GM21423 (cell line): ENCODE results near the gene ELOVL6.
A peak's percentile ranks its signal among the peaks of the same experiment; 100 is the strongest.
"Not testable (repeated sequence)": the region's sequence is repeated elsewhere in the genome, so short reads cannot be mapped to it uniquely, and the experiment has no call there.

Experiments
- ATAC-seq: cut with Tn5 transposase; IDR thresholded peaks from one replicate; pipeline ENCODE4 v1.9.1; 2021; ENCODE audit warnings: mild to moderate bottlenecking, moderate library complexity; ENCODE audit not compliant: unreplicated experiment

The ELOVL6 gene

GRCh38 chr4:110197529-110198042 lies 829 bp downstream of the ELOVL6 start:
- ATAC-seq, result no peak

DNA sequence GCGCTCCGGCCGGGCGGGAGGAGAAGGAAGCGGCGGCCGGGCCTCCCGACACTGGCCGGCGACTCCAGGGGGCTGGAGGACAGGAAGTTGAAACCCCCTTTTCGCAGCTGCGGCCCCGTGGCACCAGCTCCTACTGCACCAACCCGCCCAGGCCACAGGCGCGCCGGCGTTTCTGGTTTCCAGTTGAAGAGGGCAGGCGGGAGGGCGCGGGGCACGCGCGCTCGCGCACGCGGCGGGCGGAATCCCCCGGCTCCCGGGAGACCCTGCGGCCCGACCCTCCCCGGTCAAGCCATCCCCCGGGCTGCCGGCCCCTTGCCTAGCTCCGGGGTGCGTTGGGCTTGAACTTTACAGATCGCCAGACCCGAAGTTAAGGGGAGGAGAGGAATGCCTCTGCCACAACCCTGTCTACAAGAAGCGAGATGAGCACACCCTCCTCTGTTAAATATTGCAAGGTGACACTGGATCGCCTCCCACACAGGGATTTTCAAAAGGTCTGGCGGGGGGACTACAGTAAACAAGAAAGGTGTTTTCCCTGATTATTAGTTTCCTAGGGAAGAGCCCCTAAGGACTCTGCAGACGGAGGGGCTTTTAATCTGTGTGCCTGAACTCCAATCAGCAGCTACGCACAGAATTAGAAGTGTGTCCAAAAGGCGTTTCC lies 1.4 kb downstream of the ELOVL6 start:
- ATAC-seq, result peak; percentile 22

DNA sequence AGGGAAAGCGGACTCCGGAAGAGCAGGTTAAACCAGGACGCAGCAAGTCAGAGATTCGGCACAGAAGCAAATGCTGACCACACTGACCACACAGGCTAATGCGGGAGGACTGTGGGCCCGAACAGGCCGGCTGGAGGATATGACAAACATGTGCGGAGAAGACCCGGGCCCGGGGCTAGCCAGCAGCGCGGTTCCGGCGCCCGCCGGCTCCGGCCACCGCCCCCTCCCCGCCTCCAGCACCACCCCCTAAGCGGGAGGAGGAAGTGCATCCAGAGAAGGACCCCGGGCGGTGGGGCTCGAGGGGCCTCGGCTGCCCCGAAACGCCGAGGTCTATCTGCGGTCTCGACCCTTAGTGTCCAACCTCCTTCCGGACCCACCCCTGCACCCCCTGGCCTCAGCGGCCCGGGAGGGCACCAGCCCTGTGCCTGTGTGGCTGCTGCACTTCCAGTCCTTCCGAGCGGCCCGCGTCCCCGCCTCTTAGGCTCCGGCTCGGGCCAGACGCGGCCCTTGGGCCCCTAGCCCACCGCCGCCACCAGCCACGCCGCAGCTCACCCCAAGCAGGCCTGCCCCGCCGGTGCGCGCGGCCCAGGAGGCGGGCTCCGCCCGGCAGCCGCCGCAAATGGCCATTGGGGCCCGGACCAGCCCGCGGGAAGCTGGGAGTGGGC lies 2.1 kb downstream of the ELOVL6 start:
- ATAC-seq, result peak; percentile 23

GRCh38 chr4:110195561-110196205 lies 2.7 kb downstream of the ELOVL6 start:
- ATAC-seq, result peak; percentile 3

GRCh38 chr4:110193822-110194761 lies 4.3 kb downstream of the ELOVL6 start:
- ATAC-seq, result peak; percentile 77

GRCh38 chr4:110193287-110193686 lies 5.1 kb downstream of the ELOVL6 start:
- ATAC-seq, result not testable (repeated sequence)

DNA sequence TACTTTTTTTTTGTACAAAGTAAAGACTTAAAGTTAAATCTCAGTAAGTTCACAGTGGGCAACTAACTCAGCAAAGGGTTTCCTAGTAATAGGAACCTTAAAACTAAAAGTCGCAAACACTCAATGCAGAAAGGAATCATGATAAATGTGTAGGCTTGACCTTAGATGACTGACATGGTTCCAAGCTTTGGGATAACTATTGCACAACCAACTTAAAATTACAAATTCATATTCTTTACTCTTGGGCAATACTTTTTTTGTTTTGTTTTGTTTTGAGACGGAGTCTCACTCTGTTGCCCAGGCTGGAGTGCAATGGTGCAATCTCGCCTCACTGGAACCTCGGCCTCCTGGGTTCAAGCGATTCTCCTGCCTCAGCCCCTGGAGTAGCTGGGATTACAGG lies 8.2 kb downstream of the ELOVL6 start:
- no peak for ATAC-seq

- ATAC-seq, result peak; percentile 68
Measured at GRCh38 chr4:110188113-110188512, 10.3 kb downstream of the ELOVL6 start.

DNA sequence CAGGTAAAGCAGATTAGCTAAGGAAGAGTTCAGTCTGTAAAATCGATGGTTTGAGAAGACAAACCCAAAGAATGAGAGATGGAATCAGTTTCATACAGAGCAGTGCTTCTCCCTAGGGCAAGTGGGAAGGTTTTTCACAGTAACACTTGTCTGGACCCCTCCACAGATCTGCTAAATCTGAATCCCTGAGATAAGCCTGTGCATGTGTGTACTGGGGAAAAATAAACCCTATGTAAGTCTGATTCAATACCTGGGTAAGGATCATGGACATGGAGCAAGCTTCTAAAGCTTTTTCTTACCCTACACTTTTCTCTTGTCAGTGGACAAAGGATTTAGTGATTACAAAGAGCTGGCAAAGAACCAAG lies 13.6 kb downstream of the ELOVL6 start:
- no peak for ATAC-seq

- ATAC-seq, result no peak
Measured at GRCh38 chr4:110184140-110184790, 14.2 kb downstream of the ELOVL6 start.

DNA sequence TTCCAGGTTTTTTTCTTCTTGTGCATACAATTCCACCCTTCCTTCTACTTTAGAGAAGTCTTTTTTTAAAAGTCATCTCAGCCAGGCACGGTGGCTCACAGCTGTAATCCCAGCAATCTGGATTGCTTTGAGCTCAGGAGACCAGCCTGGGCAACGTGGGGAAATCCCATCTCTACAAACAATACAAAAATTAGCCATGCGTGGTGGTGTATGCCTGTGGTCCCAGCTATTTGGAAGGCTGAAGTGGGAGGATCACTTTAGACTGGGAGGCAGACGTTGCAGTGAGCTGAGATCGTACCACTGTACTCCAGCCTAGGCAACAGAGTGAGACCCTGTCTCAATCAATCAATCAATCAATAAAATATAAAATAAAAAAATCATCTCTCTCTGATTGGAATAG lies 14.8 kb downstream of the ELOVL6 start:
- no peak for ATAC-seq

DNA sequence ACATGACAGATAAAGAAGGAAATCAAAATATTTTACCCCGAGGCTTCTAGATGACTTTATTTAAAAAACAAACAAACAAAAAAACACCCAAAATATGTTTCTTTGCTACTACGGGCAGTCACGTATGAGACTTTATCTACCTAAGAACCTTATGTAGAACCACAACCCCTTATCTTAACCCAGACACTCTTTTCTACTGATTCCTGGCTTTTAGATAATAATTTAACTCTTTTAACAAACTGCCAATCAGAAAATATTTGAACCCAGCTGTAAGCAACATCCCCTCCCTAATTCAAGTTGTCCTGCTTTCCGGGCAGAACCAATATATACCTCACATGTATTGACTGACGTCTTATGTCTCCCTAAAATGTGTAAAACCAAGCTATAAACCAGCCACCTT lies 15.4 kb downstream of the ELOVL6 start:
- no peak for ATAC-seq

GRCh38 chr4:110181890-110182289 lies 16.5 kb downstream of the ELOVL6 start:
- ATAC-seq, result no peak

GRCh38 chr4:110175634-110176033 lies 22.8 kb downstream of the ELOVL6 start:
- no peak for ATAC-seq

DNA sequence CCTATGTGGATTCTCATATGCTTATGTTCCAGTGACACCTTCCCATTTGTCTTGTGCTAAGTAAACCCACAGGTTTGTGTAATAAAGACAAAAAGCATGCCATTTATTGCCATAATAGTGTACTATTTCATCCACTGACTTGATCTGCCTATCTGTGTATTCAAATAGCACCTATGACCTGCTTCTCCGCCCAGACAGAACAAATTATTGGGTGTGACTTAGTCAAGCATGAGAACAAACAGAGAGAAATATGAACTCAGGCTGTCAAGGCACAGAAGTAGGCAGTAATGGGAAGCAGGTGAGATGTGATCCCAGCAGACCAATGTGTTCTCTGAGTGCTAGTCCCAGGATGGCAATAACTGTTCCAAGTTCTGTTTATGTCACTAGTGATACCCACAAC lies 25.4 kb downstream of the ELOVL6 start:
- ATAC-seq, result no peak

- ATAC-seq, result no peak
Measured at GRCh38 chr4:110171971-110172370, 26.4 kb downstream of the ELOVL6 start.

DNA sequence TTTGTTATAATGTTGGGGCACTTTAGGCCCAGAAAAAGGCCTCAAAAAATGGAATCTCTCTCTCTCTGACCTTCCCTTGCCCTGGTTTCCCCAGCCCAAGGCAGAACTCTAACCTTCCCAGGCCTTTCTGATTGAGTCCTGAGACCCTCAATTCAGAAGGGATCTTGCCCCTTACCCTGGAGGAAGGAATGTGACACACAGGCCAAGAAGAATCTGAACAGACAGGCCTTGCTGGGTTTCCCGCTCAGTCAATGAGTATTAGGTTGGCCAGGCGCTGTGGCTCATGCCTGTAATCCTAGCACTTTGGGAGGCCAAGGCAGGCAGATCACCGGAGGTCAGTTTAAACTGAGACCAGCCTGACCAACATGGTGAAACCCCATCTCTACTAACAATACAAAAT lies 27.6 kb downstream of the ELOVL6 start:
- ATAC-seq, result no peak

- peak; percentile 89 for ATAC-seq
Measured at GRCh38 chr4:110165382-110166286, 32.8 kb downstream of the ELOVL6 start.

- ATAC-seq, result no peak
Measured at GRCh38 chr4:110164856-110165255, 33.6 kb downstream of the ELOVL6 start.
